Activated naive CD4-positive, alpha-beta T cell treated with anti-CD3 and anti-CD28 coated beads, Interleukin-2, amount 10 ng/mL, durations not matched to agents 7 days and 5 days (primary cell): ENCODE measurements around the gene SGTA.
A peak's percentile ranks its signal among the peaks of the same experiment; 100 is the strongest.

Experiments used
- CTCF ChIA-PET: fragments of 350-600 bp; sonication (Branson Sonifier 250); formaldehyde crosslinking; loops from one replicate; lab custom pipeline; 2021; ENCODE audit warnings: antibody characterized with exemption; lab: Charles Lee
- DNase-seq: peaks from one replicate; pipeline ENCODE4 v3.0.0-alpha.2; 2020
- H3K27ac Mint-ChIP-seq: one replicate; pipeline ENCODE4 v1.8.0; 2021; ENCODE audit warnings: mild to moderate bottlenecking, moderate library complexity, mixed read lengths
- H3K27me3 Mint-ChIP-seq: one replicate; pipeline ENCODE4 v1.8.0; 2021; ENCODE audit warnings: mild to moderate bottlenecking, mixed read lengths
- H3K36me3 Mint-ChIP-seq: one replicate; pipeline ENCODE4 v1.8.0; 2021; ENCODE audit warnings: mixed read lengths
- H3K4me1 Mint-ChIP-seq: one replicate; pipeline ENCODE4 v1.8.0; 2021; ENCODE audit warnings: mixed read lengths
- H3K4me3 Mint-ChIP-seq: one replicate; pipeline ENCODE4 v1.8.0; 2021; ENCODE audit warnings: mild to moderate bottlenecking, moderate library complexity, mixed read lengths
- H3K9me3 Mint-ChIP-seq: one replicate; pipeline ENCODE4 v1.8.0; 2021; ENCODE audit warnings: mixed read lengths

The SGTA gene

GRCh38 chr19:2774953-2775555 lies 8.0 kb downstream of the SGTA start:
- CTCF ChIA-PET, result interaction anchor here (1.4 kb wide), 1 partner anchor 127 kb away, joined by 4 read pairs; no protein-coding TSS in a partner anchor
- H3K27ac Mint-ChIP-seq, result peak overlapping the region; percentile 91
- H3K4me3 Mint-ChIP-seq, result peak overlapping the region; percentile 67
- no peaks in the 10 kb centered on the region for H3K9me3 Mint-ChIP-seq
- H3K27me3 Mint-ChIP-seq, result no peaks in the 10 kb centered on the region
- DNase-seq, result no peak
- H3K4me1 Mint-ChIP-seq, result peaks cover 33% of the 10 kb centered on the region
- peaks cover 10% of the 10 kb centered on the region for H3K36me3 Mint-ChIP-seq

- no peaks in the 10 kb centered on the region for H3K27me3 Mint-ChIP-seq
- H3K4me1 Mint-ChIP-seq, result peaks cover 31% of the 10 kb centered on the region
- H3K9me3 Mint-ChIP-seq, result no peaks in the 10 kb centered on the region
- CTCF ChIA-PET, result no interaction called here
- no peak overlapping the region for H3K4me3 Mint-ChIP-seq
- DNase-seq, result no peak
- peak overlapping the region; percentile 78 for H3K27ac Mint-ChIP-seq
- H3K36me3 Mint-ChIP-seq, result peaks cover 9% of the 10 kb centered on the region
Observed at GRCh38 chr19:2774083-2774679, 8.9 kb downstream of the SGTA start.

GRCh38 chr19:2771786-2772674 lies 11.0 kb downstream of the SGTA start:
- Mint-ChIP-seq H3K27ac (no peak overlapping the region), H3K4me1 (peaks cover 26% of the 10 kb centered on the region), H3K9me3 (no peaks in the 10 kb centered on the region), H3K36me3 (peaks cover 6% of the 10 kb centered on the region), H3K27me3 (no peaks in the 10 kb centered on the region), H3K4me3 (no peak overlapping the region)
- DNase-seq, result no peak
- CTCF ChIA-PET, result no interaction called here

GRCh38 chr19:2770055-2771013 lies 12.7 kb downstream of the SGTA start:
- Mint-ChIP-seq H3K9me3 (no peaks in the 10 kb centered on the region), H3K27ac (no peak overlapping the region), H3K4me3 (no peak overlapping the region), H3K4me1 (peaks cover 13% of the 10 kb centered on the region), H3K36me3 (peaks cover 3% of the 10 kb centered on the region), H3K27me3 (no peaks in the 10 kb centered on the region)
- DNase-seq, result no peak
- CTCF ChIA-PET, result interaction anchor here (0.6 kb wide), 1 partner anchor 753 kb away, joined by 4 read pairs; no protein-coding TSS in a partner anchor

GRCh38 chr19:2769218-2769617 lies 13.9 kb downstream of the SGTA start:
- no peaks in the 10 kb centered on the region for H3K27me3 Mint-ChIP-seq
- no peak overlapping the region for H3K27ac Mint-ChIP-seq
- no peak for DNase-seq
- no peak overlapping the region for H3K4me3 Mint-ChIP-seq
- peaks cover 2% of the 10 kb centered on the region for H3K4me1 Mint-ChIP-seq
- CTCF ChIA-PET, result interaction anchor here (1.0 kb wide), 1 partner anchor 19 kb away, joined by 3 read pairs; no protein-coding TSS in a partner anchor
- H3K36me3 Mint-ChIP-seq, result peaks cover 6% of the 10 kb centered on the region
- H3K9me3 Mint-ChIP-seq, result no peaks in the 10 kb centered on the region

GRCh38 chr19:2768365-2769132 lies 14.5 kb downstream of the SGTA start:
- Mint-ChIP-seq H3K36me3 (peaks cover 6% of the 10 kb centered on the region), H3K27me3 (no peaks in the 10 kb centered on the region), H3K27ac (no peak overlapping the region), H3K4me1 (peaks cover 2% of the 10 kb centered on the region), H3K9me3 (no peaks in the 10 kb centered on the region), H3K4me3 (no peak overlapping the region)
- CTCF ChIA-PET, result interaction anchor here (1.0 kb wide), 1 partner anchor 18 kb away, joined by 3 read pairs; no protein-coding TSS in a partner anchor
- DNase-seq, result no peak

GRCh38 chr19:2767688-2768087 lies 15.4 kb downstream of the SGTA start:
- H3K27ac Mint-ChIP-seq, result no peak overlapping the region
- H3K4me1 Mint-ChIP-seq, result peaks cover 2% of the 10 kb centered on the region
- H3K36me3 Mint-ChIP-seq, result peaks cover 8% of the 10 kb centered on the region
- H3K9me3 Mint-ChIP-seq, result no peaks in the 10 kb centered on the region
- no peak overlapping the region for H3K4me3 Mint-ChIP-seq
- no peaks in the 10 kb centered on the region for H3K27me3 Mint-ChIP-seq
- CTCF ChIA-PET, result no interaction called here
- DNase-seq, result no peak

- Mint-ChIP-seq H3K27ac (no peak overlapping the region), H3K4me3 (no peak overlapping the region), H3K36me3 (peaks cover 9% of the 10 kb centered on the region), H3K9me3 (no peaks in the 10 kb centered on the region), H3K27me3 (no peaks in the 10 kb centered on the region), H3K4me1 (no peaks in the 10 kb centered on the region)
- DNase-seq, result no peak
- CTCF ChIA-PET, result no interaction called here
Observed at GRCh38 chr19:2766594-2767372, 16.3 kb downstream of the SGTA start.

- Mint-ChIP-seq H3K9me3 (no peaks in the 10 kb centered on the region), H3K27me3 (no peaks in the 10 kb centered on the region), H3K4me1 (no peaks in the 10 kb centered on the region), H3K36me3 (peaks cover 9% of the 10 kb centered on the region), H3K4me3 (no peak overlapping the region), H3K27ac (no peak overlapping the region)
- no peak for DNase-seq
- CTCF ChIA-PET, result interaction anchor here (0.9 kb wide), 1 partner anchor 117 kb away, joined by 3 read pairs; no protein-coding TSS in a partner anchor
Observed at GRCh38 chr19:2765376-2765775, 17.7 kb downstream of the SGTA start.

- H3K9me3 Mint-ChIP-seq, result no peaks in the 10 kb centered on the region
- CTCF ChIA-PET, result no interaction called here
- no peak for DNase-seq
Observed at GRCh38 chr19:2764945-2765344, 18.1 kb downstream of the SGTA start.

GRCh38 chr19:2763687-2764086 lies 19.4 kb downstream of the SGTA start:
- peaks cover 14% of the 10 kb centered on the region for H3K36me3 Mint-ChIP-seq
- no peaks in the 10 kb centered on the region for H3K27me3 Mint-ChIP-seq
- H3K27ac Mint-ChIP-seq, result no peak overlapping the region
- CTCF ChIA-PET, result no interaction called here
- no peaks in the 10 kb centered on the region for H3K9me3 Mint-ChIP-seq
- no peak for DNase-seq
- H3K4me3 Mint-ChIP-seq, result no peak overlapping the region
- no peaks in the 10 kb centered on the region for H3K4me1 Mint-ChIP-seq

More at GRCh38 chr19:2764945-2765344, 18.1 kb downstream of the SGTA start:
- no peaks in the 10 kb centered on the region for H3K4me1 Mint-ChIP-seq
- peaks cover 10% of the 10 kb centered on the region for H3K36me3 Mint-ChIP-seq
- H3K27ac Mint-ChIP-seq, result no peak overlapping the region
- H3K27me3 Mint-ChIP-seq, result no peaks in the 10 kb centered on the region
- H3K4me3 Mint-ChIP-seq, result no peak overlapping the region

GRCh38 chr19:2762783-2763496 lies 20.1 kb downstream of the SGTA start:
- Mint-ChIP-seq H3K9me3 (no peaks in the 10 kb centered on the region), H3K4me1 (no peaks in the 10 kb centered on the region)

More at GRCh38 chr19:2762783-2763496, 20.1 kb downstream of the SGTA start:
- no peak overlapping the region for H3K27ac Mint-ChIP-seq
- no peak for DNase-seq
- CTCF ChIA-PET, result no interaction called here
- no peaks in the 10 kb centered on the region for H3K27me3 Mint-ChIP-seq
- peaks cover 18% of the 10 kb centered on the region for H3K36me3 Mint-ChIP-seq
- H3K4me3 Mint-ChIP-seq, result no peak overlapping the region
